Measurements from ENCODE around the gene FAM53B. TPM values are rescaled to one million over a fixed set of nuclear protein-coding genes. Genes with fewer than 3 reads are reported as not detected.

Gene FAM53B
- total RNA-seq, 4 donors from 2014 or later: 63.5 to 75.5 (median 67.3) TPM

DNA sequence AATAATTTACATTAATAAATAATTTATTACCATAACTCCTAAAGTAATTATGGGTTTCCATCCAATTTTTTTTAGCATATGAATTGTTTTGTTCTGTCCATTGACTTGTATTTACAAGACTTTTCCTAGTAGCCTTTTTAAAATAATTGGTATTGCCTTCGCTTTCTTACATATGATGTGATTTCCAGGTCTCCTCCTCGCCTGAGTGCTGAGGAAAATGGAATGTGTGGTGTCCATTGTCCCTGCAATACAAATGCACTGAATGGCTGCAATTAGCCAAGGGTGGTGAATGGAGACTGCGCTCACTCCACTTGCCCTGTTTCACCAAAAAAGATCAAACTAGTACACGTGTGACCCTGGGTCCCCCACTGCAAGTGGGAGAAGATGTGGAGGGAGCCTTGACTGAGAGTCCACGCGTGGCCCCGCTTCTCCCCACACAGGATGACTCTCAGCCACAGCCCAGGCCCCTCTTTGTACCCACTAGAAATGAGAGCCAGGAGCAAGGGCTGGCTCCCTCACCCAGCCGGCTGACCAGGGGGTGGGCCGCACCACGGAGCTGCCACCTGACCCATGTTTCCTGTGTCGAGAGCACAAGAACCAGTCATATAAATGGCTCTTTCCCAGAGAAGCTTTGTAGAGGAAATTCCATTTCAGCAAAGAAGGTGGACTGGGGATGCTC lies 52.6 kb downstream of the FAM53B start:
- Histone ChIP-seq H3K4me1 (peaks cover 28% of the 10 kb centered on the region), H3K27me3 (no peaks in the 10 kb centered on the region), H3K27ac (no peak overlapping the region), H3K36me3 (peaks cover 41% of the 10 kb centered on the region), H3K9me3 (no peaks in the 10 kb centered on the region), H3K4me3 (no peak overlapping the region)
- TF ChIP-seq CTCF (IDR thresholded peaks at IDR 0.05): no peak
- TF ChIP-seq POLR2A (IDR thresholded peaks at IDR 0.05): no peak
- TF ChIP-seq EP300 (IDR thresholded peaks at IDR 0.05): no peak
- TF ChIP-seq POLR2AphosphoS5 (IDR thresholded peaks at IDR 0.05): no peak
- no peak for DNase-seq (ENCODE audit: low spot score in 2 of 2)
- WGBS: 84% methylated on average over 11 of the region's 11 CpGs

DNA sequence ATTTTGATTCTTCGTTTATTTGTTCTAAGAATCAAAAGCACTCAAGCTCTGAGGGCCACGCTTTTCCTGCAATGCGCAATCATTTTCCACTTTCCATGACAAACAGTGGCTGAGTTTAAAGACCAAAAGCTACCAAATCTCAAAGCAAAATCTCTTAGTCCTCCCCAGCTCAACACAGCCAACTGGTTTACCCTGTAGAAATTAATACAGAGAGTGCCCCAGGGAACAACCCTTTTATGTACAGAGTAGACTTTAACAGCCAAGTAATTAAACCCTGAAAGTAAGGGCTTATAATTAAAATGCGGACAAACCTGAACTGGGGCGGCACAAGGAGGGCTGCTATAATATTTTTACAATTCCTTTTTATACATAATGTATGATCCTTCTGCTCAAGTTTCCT lies 53.2 kb downstream of the FAM53B start:
- H3K9me3 ChIP-seq: no peaks in the 10 kb centered on the region
- H3K4me1 ChIP-seq: peaks cover 33% of the 10 kb centered on the region
- WGBS: 89% methylated on average over 5 of the region's 5 CpGs
- DNase-seq (ENCODE audit: low spot score in 2 of 2): no peak
- TF ChIP-seq CTCF (IDR thresholded peaks at IDR 0.05) (no peak), POLR2A (IDR thresholded peaks at IDR 0.05) (no peak), EP300 (IDR thresholded peaks at IDR 0.05) (no peak), POLR2AphosphoS5 (IDR thresholded peaks at IDR 0.05) (no peak)
- H3K4me3 ChIP-seq: no peak overlapping the region
- no peak overlapping the region for H3K27ac ChIP-seq
- peaks cover 41% of the 10 kb centered on the region for H3K36me3 ChIP-seq
- no peaks in the 10 kb centered on the region for H3K27me3 ChIP-seq

DNA sequence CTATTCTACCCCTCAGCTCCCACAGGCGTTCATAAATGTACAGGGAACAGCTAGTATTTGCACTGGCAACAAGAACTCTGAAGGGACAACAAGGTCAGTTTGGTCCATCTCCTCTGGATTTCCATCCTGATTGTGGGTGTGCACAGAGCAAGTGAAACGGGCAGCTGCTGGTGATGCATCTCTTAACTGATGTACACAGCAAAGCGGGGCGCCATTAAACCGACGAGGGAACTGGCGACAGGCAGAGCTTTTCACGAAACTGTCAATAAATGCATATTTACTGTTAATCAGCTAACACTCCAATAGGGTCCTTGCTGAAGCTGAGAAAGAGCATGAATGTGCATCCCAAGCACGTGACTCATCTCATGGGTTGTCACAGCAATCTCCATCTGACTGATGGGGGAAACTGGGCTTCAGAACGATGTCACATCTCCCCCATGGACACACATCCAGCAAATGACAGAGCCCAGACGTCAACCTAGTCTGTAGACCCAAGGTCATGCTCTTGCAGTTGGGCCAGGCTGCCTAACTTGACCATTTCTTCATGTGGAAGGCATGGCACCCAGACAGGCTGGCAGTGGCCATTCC lies 54.2 kb downstream of the FAM53B start:
- peaks cover 43% of the 10 kb centered on the region for H3K4me1 ChIP-seq
- no peaks in the 10 kb centered on the region for H3K27me3 ChIP-seq
- H3K9me3 ChIP-seq: no peaks in the 10 kb centered on the region
- WGBS: 93% methylated on average over 9 of the region's 11 CpGs
- no peak for DNase-seq (ENCODE audit: low spot score in 2 of 2)
- TF ChIP-seq EP300 (IDR thresholded peaks at IDR 0.05) (no peak), CTCF (IDR thresholded peaks at IDR 0.05) (no peak), POLR2A (IDR thresholded peaks at IDR 0.05) (no peak), POLR2AphosphoS5 (IDR thresholded peaks at IDR 0.05) (no peak)
- no peak overlapping the region for H3K27ac ChIP-seq
- H3K36me3 ChIP-seq: peaks cover 31% of the 10 kb centered on the region
- H3K4me3 ChIP-seq: no peak overlapping the region

- 87% methylated on average over 12 of the region's 12 CpGs for WGBS
- H3K36me3 ChIP-seq: peaks cover 21% of the 10 kb centered on the region
- H3K27ac ChIP-seq: no peak overlapping the region
- no peak overlapping the region for H3K4me3 ChIP-seq
- H3K27me3 ChIP-seq: no peaks in the 10 kb centered on the region
- H3K9me3 ChIP-seq: no peaks in the 10 kb centered on the region
- peaks cover 49% of the 10 kb centered on the region for H3K4me1 ChIP-seq
- TF ChIP-seq POLR2A (IDR thresholded peaks at IDR 0.05) (no peak), POLR2AphosphoS5 (IDR thresholded peaks at IDR 0.05) (no peak), CTCF (IDR thresholded peaks at IDR 0.05) (no peak), EP300 (IDR thresholded peaks at IDR 0.05) (no peak)
- no peak for DNase-seq (ENCODE audit: low spot score in 2 of 2)
These were observed 55.1 kb downstream of the FAM53B start for GRCh38 chr10:124688889-124689670.

DNA sequence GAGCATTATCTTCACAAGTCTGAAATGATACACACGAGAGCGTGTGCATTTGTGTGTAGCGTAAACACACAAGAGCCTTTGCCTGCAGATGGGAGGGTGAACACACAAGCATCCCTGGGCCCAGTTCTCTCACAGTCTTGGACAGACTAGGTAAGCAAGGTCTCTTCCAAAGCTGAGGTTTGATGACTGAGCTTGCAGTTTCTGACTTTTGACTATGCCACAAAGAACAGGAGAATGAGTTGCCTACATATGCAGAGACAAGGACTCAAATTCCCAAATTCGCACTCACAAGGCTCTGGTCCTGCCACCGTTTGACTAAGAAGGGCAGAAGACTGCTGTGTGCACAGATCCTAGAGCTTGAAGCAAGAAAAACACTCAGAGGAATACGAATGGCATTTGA lies 55.8 kb downstream of the FAM53B start:
- H3K27ac ChIP-seq: no peak overlapping the region
- 90% methylated on average over 6 of the region's 6 CpGs for WGBS
- peaks cover 14% of the 10 kb centered on the region for H3K36me3 ChIP-seq
- H3K27me3 ChIP-seq: no peaks in the 10 kb centered on the region
- no peak for DNase-seq (ENCODE audit: low spot score in 2 of 2)
- peaks cover 54% of the 10 kb centered on the region for H3K4me1 ChIP-seq
- TF ChIP-seq CTCF (IDR thresholded peaks at IDR 0.05) (no peak), POLR2A (IDR thresholded peaks at IDR 0.05) (no peak), POLR2AphosphoS5 (IDR thresholded peaks at IDR 0.05) (no peak), EP300 (IDR thresholded peaks at IDR 0.05) (no peak)
- H3K4me3 ChIP-seq: no peak overlapping the region
- H3K9me3 ChIP-seq: no peaks in the 10 kb centered on the region
